ENCODE data around the gene ANKRD27. TPM values are rescaled to one million over a fixed set of nuclear protein-coding genes. Genes with fewer than 3 reads are reported as not detected.

ANKRD27 gene
- total and polyA plus RNA-seq, 4 experiments from 2014 or later = 16.0 to 51.2 (median 39.7) TPM

- H3K4me3 ChIP-seq (ENCODE audit: low read length in 2 of 2) = peak within 1 kb of the TSS; percentile 85 to 89
- H3K9me3 Mint-ChIP-seq = peaks cover 0 to 2% (median 0%) of the 10 kb centered on the region in 8 donors
- H3K4me3 Mint-ChIP-seq = peak within 1 kb of the TSS; percentile 91 to 94 (median 92)
- ChIA-PET CTCF (ENCODE audit: partially characterized antibody) (interaction anchor here (0.7 to 1.1 kb wide), 6 partner anchors 9 to 284 kb away, joined by 3 to 6 read pairs (median 4); partner anchors contain the start of gene ANKRD27), POLR2A (ENCODE audit: partially characterized antibody) (interaction anchor here (0.6 to 2.6 kb wide), 13 partner anchors 8 to 485 kb away, joined by 3 to 73 read pairs (median 3); partner anchors contain the start of genes ANKRD27, CEP89, FAAP24 and RGS9BP)
- H3K9me3 ChIP-seq (ENCODE audit: control insufficient read depth in 1 of 2, low read length in 2 of 2) = no peaks in the 10 kb centered on the region
- no peaks in the 10 kb centered on the region for H3K27me3 Mint-ChIP-seq
- H3K4me1 Mint-ChIP-seq = peaks cover 42 to 50% (median 45%) of the 10 kb centered on the region in 4 donors
- H3K36me3 ChIP-seq (ENCODE audit: insufficient read depth, low read length) = no peaks in the 10 kb centered on the region
- DNase-seq = peak; percentile 68 to 79 (median 71)
- H3K27ac Mint-ChIP-seq = peak within 1 kb of the TSS; percentile 80 to 96 (median 94)
- H3K36me3 Mint-ChIP-seq = peaks cover 9 to 14% of the 10 kb centered on the region in 2 donors
- intact Hi-C loops (cut with micrococcal nuclease) = loop anchor here (1.0 to 5.0 kb wide), 4 partner anchors 16 to 486 kb away; partner anchors contain the start of genes ANKRD27, GPATCH1 and RGS9BP
- no peaks in the 10 kb centered on the region for H3K27me3 ChIP-seq (ENCODE audit: insufficient read depth, low read length)
- peaks cover 45% of the 10 kb centered on the region for H3K4me1 ChIP-seq (ENCODE audit: insufficient read depth, low read length)
- peak within 1 kb of the TSS; percentile 63 for H3K27ac ChIP-seq (ENCODE audit: low read depth, low read length)
Measured at GRCh38 chr19:32691291-32691951, 16.4 kb upstream of the ANKRD27 start, which contains the start of gene NUDT19. NUDT19 (plus strand) TSS chr19:32691821; CDS start chr19:32691961, 140 bp downstream.

DNA sequence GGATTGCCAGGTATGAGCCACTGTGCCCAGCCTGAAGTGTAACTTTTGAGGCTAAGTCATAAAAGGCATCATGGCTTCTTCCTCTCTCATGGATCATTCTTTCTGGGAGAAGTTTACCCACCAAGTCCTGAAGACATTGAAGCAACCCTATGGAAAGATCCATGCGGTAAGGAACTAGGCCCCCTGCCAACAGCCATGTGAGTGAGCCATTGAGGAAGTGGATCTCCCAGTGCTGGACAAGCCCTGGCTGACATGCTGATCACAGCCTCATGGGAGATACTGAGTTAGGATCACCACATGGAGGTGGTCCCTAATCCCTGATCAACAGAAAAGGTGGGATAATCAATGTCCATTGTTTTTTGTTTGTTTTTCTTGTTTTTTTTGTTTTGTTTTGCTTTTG is 13.3 kb upstream of the ANKRD27 start:
- CTCF ChIA-PET (ENCODE audit: partially characterized antibody) = no interaction called here

GRCh38 chr19:32687681-32688080 is 12.7 kb upstream of the ANKRD27 start:
- Histone ChIP-seq H3K36me3 (ENCODE audit: insufficient read depth, low read length) (no peaks in the 10 kb centered on the region), H3K4me3 (ENCODE audit: low read length in 2 of 2) (no peak overlapping the region), H3K27me3 (ENCODE audit: insufficient read depth, low read length) (no peaks in the 10 kb centered on the region), H3K27ac (ENCODE audit: low read depth, low read length) (no peak overlapping the region), H3K9me3 (ENCODE audit: control insufficient read depth in 1 of 2, low read length in 2 of 2) (no peaks in the 10 kb centered on the region), H3K4me1 (ENCODE audit: insufficient read depth, low read length) (peaks cover 14% of the 10 kb centered on the region)
- DNase-seq = no peak
- Mint-ChIP-seq H3K36me3 (peaks cover 0 to under 1% of the 10 kb centered on the region in 2 donors), H3K27me3 (no peaks in the 10 kb centered on the region), H3K4me3 (no peak overlapping the region), H3K4me1 (peaks cover 8 to 13% (median 10%) of the 10 kb centered on the region in 4 donors), H3K27ac (no peak overlapping the region), H3K9me3 (no peaks in the 10 kb centered on the region)
- CTCF ChIA-PET (ENCODE audit: partially characterized antibody) = interaction anchor here (0.7 kb wide), 1 partner anchor 126 kb away, joined by 3 read pairs; no protein-coding TSS in a partner anchor
- intact Hi-C loops (cut with micrococcal nuclease) = no loop called here
- POLR2A ChIA-PET (ENCODE audit: partially characterized antibody) = interaction anchor here (1.7 kb wide), 1 partner anchor 12 kb away, joined by 5 read pairs; the partner anchor contains the start of gene RGS9BP

More for the DNA sequence above, 13.3 kb upstream of the ANKRD27 start:
- H3K36me3 ChIP-seq (ENCODE audit: insufficient read depth, low read length) = no peaks in the 10 kb centered on the region
- no peak overlapping the region for H3K27ac Mint-ChIP-seq
- no peak overlapping the region for H3K4me3 Mint-ChIP-seq
- POLR2A ChIA-PET (ENCODE audit: partially characterized antibody) = interaction anchor here (1.7 kb wide), 1 partner anchor 13 kb away, joined by 5 read pairs; the partner anchor contains the start of gene RGS9BP
- no peaks in the 10 kb centered on the region for H3K27me3 Mint-ChIP-seq
- H3K27me3 ChIP-seq (ENCODE audit: insufficient read depth, low read length) = no peaks in the 10 kb centered on the region
- intact Hi-C loops (cut with micrococcal nuclease) = no loop called here
- H3K4me3 ChIP-seq (ENCODE audit: low read length in 2 of 2) = no peak overlapping the region
- DNase-seq = no peak
- H3K4me1 ChIP-seq (ENCODE audit: insufficient read depth, low read length) = peaks cover 21% of the 10 kb centered on the region
- H3K4me1 Mint-ChIP-seq = peaks cover 14 to 19% (median 17%) of the 10 kb centered on the region in 4 donors
- no peaks in the 10 kb centered on the region for H3K9me3 ChIP-seq (ENCODE audit: control insufficient read depth in 1 of 2, low read length in 2 of 2)
- peaks cover 0 to 7% of the 10 kb centered on the region in 2 donors for H3K36me3 Mint-ChIP-seq
- H3K27ac ChIP-seq (ENCODE audit: low read depth, low read length) = no peak overlapping the region
- no peaks in the 10 kb centered on the region for H3K9me3 Mint-ChIP-seq

DNA sequence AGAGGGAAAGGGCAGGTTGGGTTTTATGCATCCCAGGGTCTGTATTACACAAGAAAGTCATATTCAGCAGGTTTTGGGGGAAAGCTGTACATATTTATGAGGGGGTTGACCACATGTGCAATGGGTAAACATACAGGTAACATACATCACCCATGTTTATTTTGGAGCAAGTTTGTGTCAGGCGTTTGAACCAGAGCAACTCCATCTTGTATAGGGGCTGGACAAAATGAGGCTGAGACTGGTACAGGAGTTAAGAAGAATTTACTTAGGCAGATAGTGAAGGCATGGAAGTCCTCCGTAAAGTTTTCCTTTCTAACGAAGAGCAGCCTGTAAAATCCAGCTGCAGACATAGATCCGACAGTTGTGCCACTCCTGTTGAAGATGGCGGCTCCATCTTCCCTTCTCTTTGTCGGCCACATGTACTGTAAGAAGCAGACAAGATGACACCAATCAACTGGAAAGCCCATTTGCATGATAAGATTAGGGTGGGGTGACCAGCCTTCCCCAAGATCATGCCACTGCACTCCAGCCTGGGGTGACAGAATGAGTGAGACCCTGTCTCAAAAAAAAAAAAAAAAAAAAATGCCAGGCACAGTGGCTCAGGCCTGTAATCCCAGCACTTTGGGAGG is 12.0 kb upstream of the ANKRD27 start:
- no peak for DNase-seq
- ChIA-PET POLR2A (ENCODE audit: partially characterized antibody) (interaction anchor here (1.7 kb wide), 1 partner anchor 11 kb away, joined by 5 read pairs; the partner anchor contains the start of gene RGS9BP), CTCF (ENCODE audit: partially characterized antibody) (no interaction called here)
- no peak overlapping the region for H3K27ac ChIP-seq (ENCODE audit: low read depth, low read length)
- Mint-ChIP-seq H3K27me3 (no peaks in the 10 kb centered on the region), H3K4me1 (peaks cover 8 to 10% (median 10%) of the 10 kb centered on the region in 4 donors), H3K4me3 (no peak overlapping the region), H3K9me3 (no peaks in the 10 kb centered on the region), H3K36me3 (no peaks in the 10 kb centered on the region), H3K27ac (no peak overlapping the region)
- intact Hi-C loops (cut with micrococcal nuclease) = no loop called here
- H3K36me3 ChIP-seq (ENCODE audit: insufficient read depth, low read length) = no peaks in the 10 kb centered on the region
- H3K4me3 ChIP-seq (ENCODE audit: low read length in 2 of 2) = no peak overlapping the region
- no peaks in the 10 kb centered on the region for H3K9me3 ChIP-seq (ENCODE audit: control insufficient read depth in 1 of 2, low read length in 2 of 2)
- no peaks in the 10 kb centered on the region for H3K27me3 ChIP-seq (ENCODE audit: insufficient read depth, low read length)
- H3K4me1 ChIP-seq (ENCODE audit: insufficient read depth, low read length) = peaks cover 13% of the 10 kb centered on the region

GRCh38 chr19:32682317-32682716 is 7.3 kb upstream of the ANKRD27 start:
- intact Hi-C loops (cut with micrococcal nuclease) = no loop called here
- Histone ChIP-seq H3K36me3 (ENCODE audit: insufficient read depth, low read length) (no peaks in the 10 kb centered on the region), H3K4me3 (ENCODE audit: low read length in 2 of 2) (no peak overlapping the region), H3K27ac (ENCODE audit: low read depth, low read length) (no peak overlapping the region), H3K9me3 (ENCODE audit: control insufficient read depth in 1 of 2, low read length in 2 of 2) (no peaks in the 10 kb centered on the region), H3K4me1 (ENCODE audit: insufficient read depth, low read length) (no peaks in the 10 kb centered on the region), H3K27me3 (ENCODE audit: insufficient read depth, low read length) (no peaks in the 10 kb centered on the region)
- no peaks in the 10 kb centered on the region for H3K9me3 Mint-ChIP-seq
- no peak for DNase-seq
- CTCF ChIA-PET (ENCODE audit: partially characterized antibody) = interaction anchor here (1.6 to 1.8 kb wide), 2 partner anchors 9 to 11 kb away, joined by 6 to 7 read pairs; partner anchors contain the start of gene NUDT19
- POLR2A ChIA-PET (ENCODE audit: partially characterized antibody) = interaction anchor here (0.8 to 1.2 kb wide), 3 partner anchors 9 kb away, joined by 3 to 5 read pairs (median 4); partner anchors contain the start of gene NUDT19
- H3K36me3 Mint-ChIP-seq = no peaks in the 10 kb centered on the region
- H3K27ac Mint-ChIP-seq = no peak overlapping the region
- H3K4me3 Mint-ChIP-seq = no peak overlapping the region
- peaks cover 2 to 4% of the 10 kb centered on the region in 2 donors for H3K27me3 Mint-ChIP-seq
- peaks cover 0 to 3% (median under 1%) of the 10 kb centered on the region in 4 donors for H3K4me1 Mint-ChIP-seq

DNA sequence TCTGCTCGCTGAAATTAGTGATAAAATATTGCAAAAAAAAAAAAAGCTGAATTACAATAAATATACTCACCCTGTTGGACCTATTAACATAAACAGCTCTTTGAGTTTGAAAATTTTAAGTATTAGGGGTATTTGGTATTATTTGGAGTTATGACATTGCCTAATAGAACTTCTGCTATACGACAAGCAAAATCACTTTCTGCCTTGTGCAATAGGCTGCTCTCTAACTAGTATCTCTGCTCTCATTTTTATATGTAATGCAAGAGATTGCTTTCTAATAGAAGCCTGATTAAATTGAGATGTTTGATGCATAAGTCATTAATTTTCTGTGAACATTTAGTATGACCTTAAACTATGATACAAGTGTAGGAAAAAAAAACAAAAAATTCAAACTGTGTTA is 6.0 kb upstream of the ANKRD27 start:
- Mint-ChIP-seq H3K9me3 (no peaks in the 10 kb centered on the region), H3K4me3 (no peak overlapping the region), H3K27ac (no peak overlapping the region), H3K36me3 (peaks cover 0 to 1% of the 10 kb centered on the region in 2 donors), H3K27me3 (peaks cover 6% of the 10 kb centered on the region in 2 donors), H3K4me1 (peaks cover 0 to 7% (median 3%) of the 10 kb centered on the region in 4 donors)
- Histone ChIP-seq H3K27me3 (ENCODE audit: insufficient read depth, low read length) (no peaks in the 10 kb centered on the region), H3K9me3 (ENCODE audit: control insufficient read depth in 1 of 2, low read length in 2 of 2) (no peaks in the 10 kb centered on the region), H3K27ac (ENCODE audit: low read depth, low read length) (no peak overlapping the region), H3K4me3 (ENCODE audit: low read length in 2 of 2) (no peak overlapping the region), H3K36me3 (ENCODE audit: insufficient read depth, low read length) (no peaks in the 10 kb centered on the region), H3K4me1 (ENCODE audit: insufficient read depth, low read length) (peaks cover 8% of the 10 kb centered on the region)
- ChIA-PET POLR2A (ENCODE audit: partially characterized antibody) (interaction anchor here (0.8 kb wide), 1 partner anchor 11 kb away, joined by 3 read pairs; the partner anchor contains the start of gene NUDT19), CTCF (ENCODE audit: partially characterized antibody) (interaction anchor here (1.6 kb wide), 1 partner anchor 12 kb away, joined by 7 read pairs; no protein-coding TSS in a partner anchor)
- intact Hi-C loops (cut with micrococcal nuclease) = no loop called here
- DNase-seq = no peak
